Osteoblast (primary cell): ENCODE results near the gene OSBP. TPM values are rescaled to one million over a fixed set of nuclear protein-coding genes. Genes with fewer than 3 reads are reported as not detected.

ENCODE experiments used
- DNase-seq: peaks from one replicate; pipeline ENCODE4 v3.0.0; 2011; ENCODE audit warnings: low spot score, mixed read lengths; ENCODE audit not compliant: insufficient read length; ENCODE audit errors: missing footprints
- H2AFZ ChIP-seq: 2 replicates; pipeline ENCODE4 v1.6.0; 2011; ENCODE audit warnings: mild to moderate bottlenecking, low read length
- H3K27ac ChIP-seq: 2 replicates; pipeline ENCODE4 v1.5.1; 2011; ENCODE audit warnings: mild to moderate bottlenecking, low read depth, low read length, moderate library complexity
- H3K27me3 ChIP-seq: 2 replicates; pipeline ENCODE4 v1.6.0; 2012; ENCODE audit warnings: mild to moderate bottlenecking, control low read depth, inconsistent platforms, low read length, moderate library complexity; ENCODE audit not compliant: insufficient read depth
- H3K36me3 ChIP-seq: 2 replicates; pipeline ENCODE4 v1.5.1; 2011; ENCODE audit warnings: mild to moderate bottlenecking, low read length, control low read depth, moderate library complexity; ENCODE audit not compliant: insufficient read depth
- H3K4me1 ChIP-seq: 2 replicates; pipeline ENCODE4 v1.5.1; 2011; ENCODE audit warnings: mild to moderate bottlenecking, low read length, control low read depth, moderate library complexity; ENCODE audit not compliant: insufficient read depth
- H3K4me2 ChIP-seq: 2 replicates; pipeline ENCODE4 v1.6.0; 2011; ENCODE audit warnings: mild to moderate bottlenecking, low read length; ENCODE audit not compliant: insufficient read depth
- H3K4me3 ChIP-seq: fragments of 200-600 bp; sonication (generic); 3 replicates; pipeline ENCODE4 v1.5.1; 2012; ENCODE audit warnings: mild to moderate bottlenecking, low read length, inconsistent platforms; ENCODE audit not compliant: insufficient read depth
- H3K79me2 ChIP-seq: 2 replicates; pipeline ENCODE4 v1.6.0; 2012; ENCODE audit warnings: mild to moderate bottlenecking, low read length, control low read depth, inconsistent platforms; ENCODE audit not compliant: insufficient read depth
- H3K9me3 ChIP-seq: 2 replicates; pipeline ENCODE4 v1.5.1; 2011; ENCODE audit warnings: low read depth, low read length, control low read depth
- H4K20me1 ChIP-seq: 2 replicates; pipeline ENCODE4 v1.6.0; 2012; ENCODE audit warnings: mild to moderate bottlenecking, low read length, control low read depth; ENCODE audit not compliant: insufficient read depth
- CTCF ChIP-seq: IDR thresholded peaks from 2 replicates; pipeline ENCODE4 v1.5.1; 2011; ENCODE audit warnings: mild to moderate bottlenecking, low read depth, low read length, moderate library complexity; ENCODE audit errors: extremely low read depth
- total RNA-seq: library from RNA; depleted of rRNA; stranded (reverse); fragments of >200 nt; gene quantifications from 2 replicates; pipeline ENCODE4 v1.2.3, GENCODE V29; 2012

Gene OSBP
- total RNA-seq, 1 donor: 35.1 TPM

- peak; percentile 76 for DNase-seq
- H4K20me1 ChIP-seq: no peaks in the 10 kb centered on the region
- no peaks in the 10 kb centered on the region for H3K9me3 ChIP-seq
- peaks cover 40% of the 10 kb centered on the region for H3K36me3 ChIP-seq
- peaks cover 25% of the 10 kb centered on the region for H3K4me1 ChIP-seq
- no peak for TF ChIP-seq CTCF
- no peak overlapping the region for H3K4me3 ChIP-seq
- H3K27ac ChIP-seq: peak overlapping the region; percentile 30
- no peaks in the 10 kb centered on the region for H3K79me2 ChIP-seq
- no peak overlapping the region for H2AFZ ChIP-seq
- H3K4me2 ChIP-seq: peak overlapping the region; percentile 3
- no peaks in the 10 kb centered on the region for H3K27me3 ChIP-seq
These were observed 41.1 kb downstream of the OSBP start for GRCh38 chr11:59574467-59574866.

GRCh38 chr11:59573216-59573615 lies 42.4 kb downstream of the OSBP start:
- no peaks in the 10 kb centered on the region for H3K79me2 ChIP-seq
- H3K9me3 ChIP-seq: no peaks in the 10 kb centered on the region
- no peak for TF ChIP-seq CTCF
- H4K20me1 ChIP-seq: no peaks in the 10 kb centered on the region
- no peak overlapping the region for H3K4me3 ChIP-seq
- H3K4me1 ChIP-seq: peaks cover 25% of the 10 kb centered on the region
- H3K4me2 ChIP-seq: peak overlapping the region; percentile 28
- peak overlapping the region; percentile 30 for H3K27ac ChIP-seq
- DNase-seq: peak; percentile 76
- H3K27me3 ChIP-seq: no peaks in the 10 kb centered on the region
- H2AFZ ChIP-seq: no peak overlapping the region
- H3K36me3 ChIP-seq: peaks cover 31% of the 10 kb centered on the region

GRCh38 chr11:59572091-59572490 lies 43.5 kb downstream of the OSBP start:
- DNase-seq: no peak
- H3K27ac ChIP-seq: no peak overlapping the region
- no peaks in the 10 kb centered on the region for H3K9me3 ChIP-seq
- H3K27me3 ChIP-seq: no peaks in the 10 kb centered on the region
- peaks cover 25% of the 10 kb centered on the region for H3K4me1 ChIP-seq
- no peak overlapping the region for H2AFZ ChIP-seq
- TF ChIP-seq CTCF: no peak
- H3K4me2 ChIP-seq: no peak overlapping the region
- H3K4me3 ChIP-seq: no peak overlapping the region
- no peaks in the 10 kb centered on the region for H4K20me1 ChIP-seq
- no peaks in the 10 kb centered on the region for H3K79me2 ChIP-seq
- H3K36me3 ChIP-seq: peaks cover 21% of the 10 kb centered on the region

GRCh38 chr11:59562292-59562691 lies 53.3 kb downstream of the OSBP start:
- no peaks in the 10 kb centered on the region for H4K20me1 ChIP-seq
- TF ChIP-seq CTCF: no peak
- no peaks in the 10 kb centered on the region for H3K27me3 ChIP-seq
- no peak overlapping the region for H3K4me3 ChIP-seq
- H3K36me3 ChIP-seq: no peaks in the 10 kb centered on the region
- no peak overlapping the region for H3K27ac ChIP-seq
- no peak for DNase-seq
- H3K9me3 ChIP-seq: no peaks in the 10 kb centered on the region
- H3K79me2 ChIP-seq: no peaks in the 10 kb centered on the region
- no peak overlapping the region for H2AFZ ChIP-seq
- no peak overlapping the region for H3K4me2 ChIP-seq
- peaks cover 3% of the 10 kb centered on the region for H3K4me1 ChIP-seq
